Kidney (tissue), 14 donors: ENCODE results near the gene ENOSF1. TPM values are rescaled to one million over a fixed set of nuclear protein-coding genes. Genes with fewer than 3 reads are reported as not detected.

Experiments
- DNase-seq, 5 donors: peaks; one replicate each; pipeline ENCODE4 v3.0.0-alpha.2; 2013 to 2020
- FAIRE-seq: peaks from 2 replicates; lab custom pipeline; 2012; peaks lifted over from hg19 to GRCh38; lab: Jason Lieb, UNC
- H3K27ac ChIP-seq, 2 donors: one replicate each; pipeline ENCODE4 v1.7.0; 2013; ENCODE audit warnings: low read depth in 2 of 2, low read length in 2 of 2, inconsistent platforms in 1 of 2
- H3K27me3 ChIP-seq: one replicate; pipeline ENCODE4 v1.7.1; 2013; ENCODE audit warnings: low read length, inconsistent platforms; ENCODE audit not compliant: control insufficient read depth, insufficient read depth
- H3K36me3 ChIP-seq, 3 donors: one replicate each; pipeline versions ENCODE4 v1.7.0 to v1.7.1; 2013; ENCODE audit warnings: low read length in 3 of 3, control low read depth in 1 of 3, inconsistent platforms in 1 of 3; ENCODE audit not compliant: insufficient read depth in 3 of 3, control insufficient read depth in 2 of 3
- H3K4me1 ChIP-seq, 3 donors: one replicate each; pipeline versions ENCODE4 v1.7.0 to v1.7.1; 2013; ENCODE audit warnings: low read length in 3 of 3, inconsistent platforms in 1 of 3, low read depth in 1 of 3; ENCODE audit not compliant: control insufficient read depth in 2 of 3, insufficient read depth in 2 of 3
- H3K4me3 ChIP-seq, 3 donors: one replicate each; pipeline versions ENCODE4 v1.7.0 to v1.8.1; 2013; ENCODE audit warnings: low read length in 3 of 3, control low read depth in 1 of 3, inconsistent platforms in 1 of 3
- H3K9ac ChIP-seq, 3 donors: one replicate each; pipeline versions ENCODE4 v1.7.0 to v1.7.1; 2013; ENCODE audit warnings: low read length in 3 of 3, control low read depth in 1 of 3, inconsistent platforms in 1 of 3
- H3K9me3 ChIP-seq, 3 donors: one replicate each; pipeline versions ENCODE4 v1.7.0 to v1.7.1; 2013; ENCODE audit warnings: low read length in 3 of 3, control low read depth in 1 of 3, inconsistent platforms in 1 of 3; ENCODE audit not compliant: control insufficient read depth in 2 of 3, insufficient read depth in 1 of 3
- CTCF ChIP-seq: IDR thresholded peaks from 3 replicates; pipeline ENCODE4 v1.5.1; 2012; ENCODE audit warnings: mild to moderate bottlenecking, moderate library complexity, borderline replicate concordance; ENCODE audit not compliant: insufficient read depth; ENCODE audit errors: extremely low read depth
- intact Hi-C: fragments of 100-400 bp; cut with DNase I; formaldehyde crosslinking; loops from one replicate; pipeline ENCODE4 v1.11.1; 2022
- polyA plus RNA-seq: library from polyadenylated mRNA; stranded (reverse); fragments of 350-450 nt; fragmentation: Illumina TruSeq; extraction: RNeasy Lipid Tissue Mini Kit (QIAGEN cat#74804); gene quantifications from one replicate; pipeline ENCODE4 v1.2.3, GENCODE V29; 2014; ENCODE audit warnings: low read depth, low replicate concordance; ENCODE audit not compliant: insufficient read depth
- total RNA-seq: library from RNA; stranded (reverse); fragmentation: NEBNext Ultra II Directional; extraction: Animal tissue kit (Norgen Biotek cat#: 25700); gene quantifications from one replicate; pipeline ENCODE4 v1.2.1, GENCODE V29; 2021
- donor health status: control.
- donor health status: control.
- donor health status: control.
- donor health status: control.
- donor health status: control.
- donor health status: DM: yes; HTN: yes; CAD: no.
- donor health status: Normal renal cell carcinoma (clear cell type).

The ENOSF1 gene
- total and polyA plus RNA-seq, 2 donors from 2014 or later = 110 to 132 TPM

GRCh38 chr18:754656-755055, 42.2 kb upstream of the ENOSF1 start:
- Histone ChIP-seq H3K9me3 (no peaks in the 10 kb centered on the region), H3K4me3 (no peak overlapping the region)
- FAIRE-seq = no peak

GRCh38 chr18:750456-750855, 38.0 kb upstream of the ENOSF1 start:
- H3K36me3 ChIP-seq = peaks cover 0 to 11% (median 4%) of the 10 kb centered on the region in 3 donors

More at GRCh38 chr18:754656-755055, 42.2 kb upstream of the ENOSF1 start:
- H3K27ac ChIP-seq = no peak overlapping the region
- H3K9ac ChIP-seq = no peak overlapping the region
- intact Hi-C loops = no loop called here
- no peaks in the 10 kb centered on the region for H3K4me1 ChIP-seq
- H3K36me3 ChIP-seq = no peaks in the 10 kb centered on the region
- no peaks in the 10 kb centered on the region for H3K27me3 ChIP-seq
- TF ChIP-seq CTCF = no peak
- DNase-seq = no peak

GRCh38 chr18:744832-745597, 32.6 kb upstream of the ENOSF1 start:
- H3K4me3 ChIP-seq = no peak overlapping the region
- DNase-seq = no peak
- no peak overlapping the region for H3K27ac ChIP-seq
- intact Hi-C loops = loop anchor here (5.0 kb wide), 1 partner anchor 87 kb away; no protein-coding TSS in a partner anchor
- H3K9me3 ChIP-seq = no peaks in the 10 kb centered on the region
- no peak for TF ChIP-seq CTCF
- peaks cover 0 to 18% (median 9%) of the 10 kb centered on the region in 3 donors for H3K36me3 ChIP-seq
- no peak for FAIRE-seq
- no peaks in the 10 kb centered on the region for H3K4me1 ChIP-seq
- H3K27me3 ChIP-seq = no peaks in the 10 kb centered on the region
- no peak overlapping the region for H3K9ac ChIP-seq

More at GRCh38 chr18:750456-750855, 38.0 kb upstream of the ENOSF1 start:
- intact Hi-C loops = no loop called here
- Histone ChIP-seq H3K4me1 (no peaks in the 10 kb centered on the region), H3K27ac (no peak overlapping the region), H3K27me3 (no peaks in the 10 kb centered on the region), H3K4me3 (no peak overlapping the region), H3K9ac (no peak overlapping the region), H3K9me3 (no peaks in the 10 kb centered on the region)
- TF ChIP-seq CTCF = no peak
- FAIRE-seq (no peak), DNase-seq (no peak)
